ENCODE measurements around the gene RAB35.

The RAB35 gene

GRCh38 chr12:120101617-120102016, 14.9 kb downstream of the RAB35 start:
- H3K4me3 ChIP-seq (ENCODE audit: control insufficient read depth, low read depth, low read length) = no peak overlapping the region
- DNase-seq (ENCODE audit: low read depth) = no peak
- TF ChIP-seq CTCF (conservative IDR thresholded peaks at IDR 0.05; ENCODE audit: control insufficient read depth, insufficient read depth, low read depth, low read length) = no peak

- no peak overlapping the region for H3K4me3 ChIP-seq (ENCODE audit: control insufficient read depth, low read depth, low read length)
- no peak for TF ChIP-seq CTCF (conservative IDR thresholded peaks at IDR 0.05; ENCODE audit: control insufficient read depth, insufficient read depth, low read depth, low read length)
- DNase-seq (ENCODE audit: low read depth) = peak; percentile 16
Measured at GRCh38 chr12:120101182-120101581, 15.4 kb downstream of the RAB35 start.

- peak; percentile 75 for DNase-seq (ENCODE audit: low read depth)
Measured at GRCh38 chr12:120100630-120101029, 15.9 kb downstream of the RAB35 start.

GRCh38 chr12:120099738-120100137, 16.8 kb downstream of the RAB35 start:
- no peak for TF ChIP-seq CTCF (conservative IDR thresholded peaks at IDR 0.05; ENCODE audit: control insufficient read depth, insufficient read depth, low read depth, low read length)
- no peak overlapping the region for H3K4me3 ChIP-seq (ENCODE audit: control insufficient read depth, low read depth, low read length)
- DNase-seq (ENCODE audit: low read depth) = no peak

More at GRCh38 chr12:120100630-120101029, 15.9 kb downstream of the RAB35 start:
- H3K4me3 ChIP-seq (ENCODE audit: control insufficient read depth, low read depth, low read length) = no peak overlapping the region
- TF ChIP-seq CTCF (conservative IDR thresholded peaks at IDR 0.05; ENCODE audit: control insufficient read depth, insufficient read depth, low read depth, low read length) = no peak

GRCh38 chr12:120098756-120099470, 17.6 kb downstream of the RAB35 start:
- TF ChIP-seq CTCF (conservative IDR thresholded peaks at IDR 0.05; ENCODE audit: control insufficient read depth, insufficient read depth, low read depth, low read length) = no peak
- no peak overlapping the region for H3K4me3 ChIP-seq (ENCODE audit: control insufficient read depth, low read depth, low read length)
- no peak for DNase-seq (ENCODE audit: low read depth)

- no peak overlapping the region for H3K4me3 ChIP-seq (ENCODE audit: control insufficient read depth, low read depth, low read length)
- TF ChIP-seq CTCF (conservative IDR thresholded peaks at IDR 0.05; ENCODE audit: control insufficient read depth, insufficient read depth, low read depth, low read length) = no peak
- no peak for DNase-seq (ENCODE audit: low read depth)
Measured at GRCh38 chr12:120096671-120097202, 19.8 kb downstream of the RAB35 start.
